Measurements from ENCODE around the gene OSGEP.
"Not testable (repeated sequence)": the region's sequence is repeated elsewhere in the genome, so short reads cannot be mapped to it uniquely, and the experiment has no call there.

The OSGEP gene

DNA sequence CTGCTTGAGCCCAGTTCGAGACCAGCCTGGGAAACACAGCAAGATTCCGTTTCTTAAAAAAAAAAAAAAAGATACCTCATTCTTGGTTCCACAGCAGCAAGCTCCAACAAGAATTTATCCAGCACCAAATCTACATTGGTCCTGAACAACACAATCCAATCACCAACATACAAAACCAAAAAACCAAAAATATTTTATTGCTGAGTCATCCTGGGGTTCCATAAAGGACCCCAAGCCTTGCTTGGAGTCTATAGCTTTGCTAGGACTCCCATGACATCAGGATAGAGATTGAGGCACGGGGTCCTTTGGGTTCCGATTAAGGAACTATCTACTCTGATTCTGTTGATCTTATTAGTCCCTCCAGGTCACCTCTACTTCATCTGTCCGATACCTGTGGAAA lies 7.7 kb downstream of the OSGEP start:
- intact Hi-C loops (cut with DNase I; ENCODE audit: low total_unique reads) = no loop called here
- Histone ChIP-seq H3K27me3 (no peaks in the 10 kb centered on the region), H3K9me3 (no peaks in the 10 kb centered on the region), H3K4me3 (no peak overlapping the region), H3K36me3 (peaks cover 54 to 62% (median 58%) of the 10 kb centered on the region in 3 donors), H3K4me1 (no peaks in the 10 kb centered on the region), H3K27ac (no peak overlapping the region)
- TF ChIP-seq, protein P1, sequence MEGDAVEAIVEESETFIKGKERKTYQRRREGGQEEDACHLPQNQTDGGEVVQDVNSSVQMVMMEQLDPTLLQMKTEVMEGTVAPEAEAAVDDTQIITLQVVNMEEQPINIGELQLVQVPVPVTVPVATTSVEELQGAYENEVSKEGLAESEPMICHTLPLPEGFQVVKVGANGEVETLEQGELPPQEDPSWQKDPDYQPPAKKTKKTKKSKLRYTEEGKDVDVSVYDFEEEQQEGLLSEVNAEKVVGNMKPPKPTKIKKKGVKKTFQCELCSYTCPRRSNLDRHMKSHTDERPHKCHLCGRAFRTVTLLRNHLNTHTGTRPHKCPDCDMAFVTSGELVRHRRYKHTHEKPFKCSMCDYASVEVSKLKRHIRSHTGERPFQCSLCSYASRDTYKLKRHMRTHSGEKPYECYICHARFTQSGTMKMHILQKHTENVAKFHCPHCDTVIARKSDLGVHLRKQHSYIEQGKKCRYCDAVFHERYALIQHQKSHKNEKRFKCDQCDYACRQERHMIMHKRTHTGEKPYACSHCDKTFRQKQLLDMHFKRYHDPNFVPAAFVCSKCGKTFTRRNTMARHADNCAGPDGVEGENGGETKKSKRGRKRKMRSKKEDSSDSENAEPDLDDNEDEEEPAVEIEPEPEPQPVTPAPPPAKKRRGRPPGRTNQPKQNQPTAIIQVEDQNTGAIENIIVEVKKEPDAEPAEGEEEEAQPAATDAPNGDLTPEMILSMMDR (IDR thresholded peaks at IDR 0.05) = no peak
- no peak for DNase-seq

DNA sequence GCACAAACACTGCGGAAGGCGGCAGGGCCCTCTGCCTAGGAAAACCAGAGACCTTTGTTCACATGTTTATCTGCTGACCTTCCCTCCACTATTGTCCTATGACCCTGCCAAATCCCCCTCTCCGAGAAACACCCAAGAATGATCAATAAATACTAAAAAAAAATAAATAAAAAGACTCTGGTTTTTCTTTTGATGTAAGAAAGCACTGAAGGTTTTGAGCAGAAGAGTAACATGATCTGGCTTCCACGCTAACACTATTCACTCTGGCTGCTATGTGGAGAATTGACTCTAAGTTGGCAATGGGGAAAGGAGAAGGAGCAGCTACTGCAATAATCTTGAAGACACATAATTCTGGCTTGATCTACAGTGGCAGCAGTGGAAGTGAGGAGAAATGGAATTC lies 11.0 kb downstream of the OSGEP start:
- peaks cover 28 to 31% (median 30%) of the 10 kb centered on the region in 3 donors for H3K36me3 ChIP-seq
- H3K4me1 ChIP-seq; H3K27ac ChIP-seq; intact Hi-C loops (cut with DNase I; ENCODE audit: low total_unique reads); H3K9me3 ChIP-seq; DNase-seq; H3K4me3 ChIP-seq; H3K27me3 ChIP-seq: not testable (repeated sequence)

DNA sequence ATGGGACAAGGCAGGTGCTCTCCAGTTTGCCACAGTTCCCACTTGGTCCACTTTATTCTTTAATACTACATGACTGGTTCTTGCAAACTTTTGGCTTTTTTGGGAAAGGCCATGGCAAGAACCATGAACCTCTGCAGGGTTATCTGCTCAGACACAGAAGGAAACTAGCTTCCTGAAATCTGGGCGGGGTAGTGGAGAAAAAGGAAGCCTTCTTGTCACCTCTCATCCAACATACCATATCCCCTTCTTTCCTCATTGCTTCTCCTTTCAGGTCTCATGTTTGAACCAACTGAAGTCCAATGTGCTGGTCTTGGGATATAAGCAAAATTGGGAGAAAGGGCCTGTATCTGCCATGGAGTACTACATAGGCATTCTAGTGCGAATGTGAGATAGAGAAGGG lies 13.2 kb downstream of the OSGEP start:
- H3K36me3 ChIP-seq = peaks cover 6 to 9% (median 8%) of the 10 kb centered on the region in 3 donors
- no peaks in the 10 kb centered on the region for H3K9me3 ChIP-seq
- intact Hi-C loops (cut with DNase I; ENCODE audit: low total_unique reads) = no loop called here
- H3K4me1 ChIP-seq = no peaks in the 10 kb centered on the region
- TF ChIP-seq, protein P1 (IDR thresholded peaks at IDR 0.05) = no peak
- no peak overlapping the region for H3K27ac ChIP-seq
- H3K27me3 ChIP-seq = no peaks in the 10 kb centered on the region
- DNase-seq = no peak
- no peak overlapping the region for H3K4me3 ChIP-seq

DNA sequence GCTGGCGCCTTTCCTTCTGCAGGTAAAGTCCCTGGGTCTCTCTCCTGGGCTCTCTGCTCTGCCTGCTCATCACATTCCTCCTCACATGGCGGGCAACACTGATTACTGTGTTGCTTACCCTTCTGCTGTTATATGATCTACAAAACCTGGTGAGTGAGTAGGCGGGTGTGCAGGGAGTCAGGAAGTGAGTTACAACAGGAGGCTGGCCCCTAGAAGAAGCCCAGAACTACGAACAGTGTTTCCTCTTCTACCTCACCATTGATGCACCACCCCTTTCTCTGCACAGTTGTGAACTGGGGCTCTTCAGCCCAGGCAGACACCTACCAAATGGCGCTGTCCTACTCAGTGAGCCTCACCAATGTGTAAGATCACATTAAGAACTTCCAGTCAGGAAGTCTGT lies 13.7 kb downstream of the OSGEP start:
- Histone ChIP-seq H3K27ac (no peak overlapping the region), H3K27me3 (no peaks in the 10 kb centered on the region), H3K4me1 (no peaks in the 10 kb centered on the region), H3K36me3 (peaks cover under 1 to 3% (median 2%) of the 10 kb centered on the region in 3 donors), H3K9me3 (no peaks in the 10 kb centered on the region), H3K4me3 (no peak overlapping the region)
- no peak for DNase-seq
- TF ChIP-seq, protein P1 (IDR thresholded peaks at IDR 0.05) = no peak
- intact Hi-C loops (cut with DNase I; ENCODE audit: low total_unique reads) = no loop called here

DNA sequence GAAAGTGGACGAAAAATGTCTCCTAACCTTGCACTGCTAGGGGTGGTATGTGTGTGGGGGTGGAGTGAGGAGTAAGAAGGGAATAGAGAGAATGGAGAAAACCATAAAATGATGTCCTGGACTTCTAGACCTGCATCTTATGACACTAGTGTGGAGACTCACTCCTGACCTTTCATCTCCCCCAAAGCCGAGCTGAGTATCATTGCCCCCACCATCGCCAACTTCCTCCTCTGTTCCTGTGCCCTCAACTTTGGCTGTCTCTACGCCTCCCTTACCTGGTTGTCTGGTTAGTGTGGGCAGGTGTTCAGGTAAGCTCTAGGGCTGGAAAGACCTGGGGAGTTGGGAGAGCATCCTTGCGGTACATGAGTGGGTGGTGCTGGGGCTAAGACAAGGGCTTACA lies 14.1 kb downstream of the OSGEP start:
- H3K9me3 ChIP-seq = no peaks in the 10 kb centered on the region
- H3K27me3 ChIP-seq = no peaks in the 10 kb centered on the region
- no peak overlapping the region for H3K4me3 ChIP-seq
- DNase-seq = no peak
- intact Hi-C loops (cut with DNase I; ENCODE audit: low total_unique reads) = no loop called here
- TF ChIP-seq, protein P1 (IDR thresholded peaks at IDR 0.05) = no peak
- no peak overlapping the region for H3K27ac ChIP-seq
- no peaks in the 10 kb centered on the region for H3K36me3 ChIP-seq
- H3K4me1 ChIP-seq = peaks cover 0 to 2% (median under 1%) of the 10 kb centered on the region in 4 donors

DNA sequence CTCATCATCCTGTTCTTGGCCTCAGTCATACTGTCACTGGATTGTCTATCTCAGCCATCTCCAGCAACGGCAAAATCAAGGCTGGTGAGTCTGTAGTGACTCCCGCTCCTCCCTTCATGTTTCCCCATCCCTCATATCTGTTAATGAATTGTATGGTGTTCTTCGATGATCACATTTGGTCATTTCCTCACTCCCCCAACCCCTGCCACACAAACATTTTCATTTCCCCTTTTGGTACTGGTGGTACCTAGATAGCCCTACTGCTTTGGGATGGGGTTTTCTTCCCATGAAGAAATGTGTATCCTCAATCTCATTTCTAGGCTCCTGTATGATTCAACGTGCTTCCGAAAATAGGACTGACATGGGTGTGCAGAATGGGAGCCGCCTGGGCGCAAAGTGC lies 15.9 kb downstream of the OSGEP start:
- peaks cover 0 to 14% (median 10%) of the 10 kb centered on the region in 4 donors for H3K4me1 ChIP-seq
- TF ChIP-seq, protein P1 (IDR thresholded peaks at IDR 0.05) = no peak
- no peak overlapping the region for H3K27ac ChIP-seq
- no peak for DNase-seq
- no peaks in the 10 kb centered on the region for H3K36me3 ChIP-seq
- no peak overlapping the region for H3K4me3 ChIP-seq
- intact Hi-C loops (cut with DNase I; ENCODE audit: low total_unique reads) = no loop called here
- no peaks in the 10 kb centered on the region for H3K9me3 ChIP-seq
- H3K27me3 ChIP-seq = no peaks in the 10 kb centered on the region

All from tibial artery (tissue), 4 donors.